GM18909 (cell line): ENCODE measurements around the gene PPP1R13B.

Experiments used
- ATAC-seq: cut with Tn5 transposase; IDR thresholded peaks from one replicate; pipeline ENCODE4 v1.9.1; 2021; ENCODE audit warnings: mild to moderate bottlenecking; ENCODE audit not compliant: unreplicated experiment, poor library complexity

Gene PPP1R13B

DNA sequence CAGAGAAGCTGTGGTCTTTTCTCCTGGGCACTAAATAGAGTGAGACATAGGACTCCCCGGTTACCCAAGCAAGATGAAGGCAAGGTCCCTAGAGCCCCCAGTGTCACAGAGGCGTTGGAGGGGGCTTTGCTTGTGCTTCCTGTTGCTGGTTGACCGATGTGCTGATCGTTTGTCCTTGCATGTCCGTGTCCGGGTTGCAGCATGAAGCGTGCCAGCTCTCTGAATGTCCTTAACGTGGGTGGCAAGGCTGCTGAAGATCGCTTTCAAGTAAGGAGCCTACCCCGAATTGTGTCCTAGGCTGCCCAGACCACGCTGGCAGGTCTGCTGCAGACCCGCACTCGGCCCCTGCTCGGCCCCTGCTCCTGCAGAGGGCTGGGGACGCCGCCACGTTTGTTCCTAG is 155.2 kb downstream of the PPP1R13B start:
- ATAC-seq, result peak; percentile 27

GRCh38 chr14:103691655-103692054 is 155.7 kb downstream of the PPP1R13B start:
- ATAC-seq, result peak; percentile 72

DNA sequence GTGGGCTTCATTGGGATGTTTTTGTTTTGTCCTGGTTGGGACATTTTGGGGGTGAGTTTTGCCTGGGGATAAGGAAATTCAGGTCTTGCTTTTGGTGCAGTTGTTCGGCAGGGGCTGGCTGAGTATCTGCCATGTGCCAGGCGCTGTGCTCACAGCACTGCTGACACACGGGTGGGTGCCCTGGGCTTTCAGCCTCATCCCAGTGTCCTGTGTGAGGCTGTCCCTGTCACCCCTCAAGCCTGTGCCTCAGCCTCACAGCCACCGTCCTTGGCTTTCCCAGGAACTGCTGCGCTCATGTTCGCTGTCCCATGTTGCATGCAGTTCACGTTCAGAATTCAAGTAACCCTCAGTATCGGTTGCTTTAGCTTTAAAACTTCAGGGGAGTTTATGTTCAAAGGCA is 157.0 kb downstream of the PPP1R13B start:
- ATAC-seq, result no peak

DNA sequence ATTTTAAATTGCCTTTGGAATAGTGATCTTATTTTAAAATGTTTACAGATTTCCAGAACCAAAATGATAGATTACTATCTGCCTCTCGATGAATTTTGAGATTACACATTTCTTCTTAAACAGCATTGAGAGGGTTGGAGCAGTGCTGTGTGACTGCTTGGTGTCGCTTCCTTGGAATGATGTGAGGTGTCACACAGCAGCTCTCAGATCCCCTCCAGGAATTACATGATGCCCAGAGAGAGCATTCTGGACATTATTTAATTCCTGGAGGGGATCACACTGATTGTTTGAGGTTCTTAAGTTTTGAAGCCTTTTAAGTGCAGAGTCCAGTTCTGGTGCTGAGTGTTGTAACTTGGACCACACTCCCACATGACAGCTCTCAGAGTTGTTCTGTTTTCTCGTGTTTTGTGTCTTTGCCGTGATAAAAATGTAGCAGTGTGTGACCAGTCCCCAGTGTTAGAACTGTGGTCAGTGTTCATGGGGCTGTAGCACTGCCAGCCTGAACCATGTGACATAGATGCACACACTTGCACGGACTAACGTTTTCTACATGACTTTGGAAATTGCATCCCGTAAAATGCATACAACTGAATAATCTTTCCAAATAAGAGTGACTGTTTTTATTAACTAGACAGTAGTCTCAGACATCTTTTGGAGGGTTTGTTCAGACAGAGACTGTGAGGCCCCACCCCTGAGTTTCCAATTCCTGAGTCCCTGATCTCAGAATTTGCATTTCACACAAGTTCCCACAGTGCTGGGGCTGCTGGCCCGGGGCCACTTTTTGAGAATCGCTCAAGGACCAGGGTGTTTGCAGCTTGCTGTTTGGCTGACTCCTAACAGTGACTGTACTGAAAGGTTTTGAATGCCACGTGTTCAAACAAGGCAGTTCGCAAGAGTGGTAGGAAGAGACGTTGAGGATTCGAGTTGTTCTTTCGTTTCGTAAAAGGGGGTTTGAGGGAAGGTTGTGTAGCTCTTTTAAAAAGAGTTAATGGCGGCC is 158.2 kb downstream of the PPP1R13B start:
- ATAC-seq, result peak; percentile 46

- no peak for ATAC-seq
Measured at GRCh38 chr14:103688441-103688840, 158.9 kb downstream of the PPP1R13B start.

DNA sequence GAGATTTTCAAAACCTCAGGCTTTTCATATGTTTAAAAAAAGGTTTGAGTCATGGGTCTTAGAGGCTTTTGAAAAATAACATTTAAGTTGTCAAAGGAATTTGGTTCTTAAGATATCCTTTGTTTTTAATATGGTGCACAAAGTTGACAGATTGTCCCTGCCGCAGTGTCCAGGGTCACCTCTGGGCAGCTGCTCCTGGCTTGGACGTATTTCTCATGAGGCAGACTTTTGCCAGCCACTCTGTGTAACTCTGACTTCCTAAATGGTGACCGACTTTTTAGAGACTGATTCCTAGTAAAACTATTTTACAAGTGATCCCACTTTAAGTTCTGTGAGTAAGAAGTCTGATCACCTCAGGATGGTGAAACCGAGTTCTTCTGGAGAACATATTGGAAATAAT is 159.7 kb downstream of the PPP1R13B start:
- ATAC-seq, result no peak

- ATAC-seq, result no peak
Measured at GRCh38 chr14:103686831-103687485, 160.4 kb downstream of the PPP1R13B start.

- no peak for ATAC-seq
Measured at GRCh38 chr14:103685276-103686211, 161.8 kb downstream of the PPP1R13B start.

GRCh38 chr14:103684871-103685270 is 162.5 kb downstream of the PPP1R13B start:
- ATAC-seq, result no peak

DNA sequence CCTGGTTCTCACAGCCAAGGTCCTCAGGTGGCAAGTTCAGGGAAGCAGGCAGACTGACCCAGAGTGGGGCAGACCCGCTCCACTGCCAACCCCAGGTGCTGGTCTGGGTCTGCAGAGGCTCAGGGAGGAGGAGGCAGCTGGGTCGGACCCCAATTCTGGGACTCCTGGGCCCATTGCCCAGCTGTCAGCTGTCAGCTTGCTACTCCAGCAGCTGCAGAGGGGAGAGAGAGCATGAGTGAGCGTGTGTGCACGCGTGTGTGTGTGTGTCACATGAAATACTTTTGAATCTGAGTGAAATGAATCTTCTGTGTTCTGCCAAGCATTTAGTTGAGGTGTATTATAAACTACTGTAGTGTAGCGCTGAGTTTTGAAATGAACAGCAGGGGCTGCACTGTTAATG is 162.9 kb downstream of the PPP1R13B start:
- ATAC-seq, result no peak
